HG02870 (cell line): ENCODE results near the gene SPATA20.

Experiments used
- ATAC-seq: cut with Tn5 transposase; IDR thresholded peaks from one replicate; pipeline ENCODE4 v1.9.1; 2021; ENCODE audit warnings: mild to moderate bottlenecking, moderate library complexity; ENCODE audit not compliant: unreplicated experiment

Gene SPATA20

GRCh38 chr17:50594128-50594823 is 47.3 kb downstream of the SPATA20 start:
- no peak for ATAC-seq

- ATAC-seq, result no peak
Measured at GRCh38 chr17:50594892-50595291, 47.9 kb downstream of the SPATA20 start.

GRCh38 chr17:50596191-50597037 is 49.4 kb downstream of the SPATA20 start:
- no peak for ATAC-seq

GRCh38 chr17:50598487-50598886 is 51.5 kb downstream of the SPATA20 start:
- no peak for ATAC-seq

- no peak for ATAC-seq
Measured at GRCh38 chr17:50599606-50600005, 52.6 kb downstream of the SPATA20 start.

- no peak for ATAC-seq
Measured at GRCh38 chr17:50601823-50602375, 54.9 kb downstream of the SPATA20 start.

- no peak for ATAC-seq
Measured at GRCh38 chr17:50602836-50603235, 55.9 kb downstream of the SPATA20 start.

GRCh38 chr17:50603340-50603739 is 56.4 kb downstream of the SPATA20 start:
- no peak for ATAC-seq

GRCh38 chr17:50604513-50604912 is 57.5 kb downstream of the SPATA20 start:
- no peak for ATAC-seq

- ATAC-seq, result no peak
Measured at GRCh38 chr17:50605429-50605828, 58.5 kb downstream of the SPATA20 start.
